ENCODE data around the gene AS3MT.

DNA sequence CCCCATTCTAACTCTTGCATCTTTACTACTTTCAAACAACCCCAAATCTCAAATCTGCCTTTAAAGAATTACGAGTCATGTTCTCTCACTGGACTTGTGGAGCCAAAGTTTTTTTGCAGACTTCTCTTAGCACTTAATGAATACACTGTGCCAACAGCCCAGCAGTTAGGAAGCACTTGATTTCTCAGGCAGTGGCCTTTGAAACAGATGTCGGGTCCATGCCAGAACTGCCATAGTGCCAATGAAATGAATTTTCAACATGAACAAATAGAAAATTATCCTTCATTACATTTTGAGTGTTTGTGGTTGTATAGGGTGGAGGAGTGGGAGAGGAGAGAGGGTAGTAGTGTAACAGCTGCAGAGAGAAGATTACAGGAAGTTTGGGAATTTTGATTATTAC lies 9.4 kb upstream of the AS3MT start:
- TF ChIP-seq, protein P1, sequence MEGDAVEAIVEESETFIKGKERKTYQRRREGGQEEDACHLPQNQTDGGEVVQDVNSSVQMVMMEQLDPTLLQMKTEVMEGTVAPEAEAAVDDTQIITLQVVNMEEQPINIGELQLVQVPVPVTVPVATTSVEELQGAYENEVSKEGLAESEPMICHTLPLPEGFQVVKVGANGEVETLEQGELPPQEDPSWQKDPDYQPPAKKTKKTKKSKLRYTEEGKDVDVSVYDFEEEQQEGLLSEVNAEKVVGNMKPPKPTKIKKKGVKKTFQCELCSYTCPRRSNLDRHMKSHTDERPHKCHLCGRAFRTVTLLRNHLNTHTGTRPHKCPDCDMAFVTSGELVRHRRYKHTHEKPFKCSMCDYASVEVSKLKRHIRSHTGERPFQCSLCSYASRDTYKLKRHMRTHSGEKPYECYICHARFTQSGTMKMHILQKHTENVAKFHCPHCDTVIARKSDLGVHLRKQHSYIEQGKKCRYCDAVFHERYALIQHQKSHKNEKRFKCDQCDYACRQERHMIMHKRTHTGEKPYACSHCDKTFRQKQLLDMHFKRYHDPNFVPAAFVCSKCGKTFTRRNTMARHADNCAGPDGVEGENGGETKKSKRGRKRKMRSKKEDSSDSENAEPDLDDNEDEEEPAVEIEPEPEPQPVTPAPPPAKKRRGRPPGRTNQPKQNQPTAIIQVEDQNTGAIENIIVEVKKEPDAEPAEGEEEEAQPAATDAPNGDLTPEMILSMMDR (IDR thresholded peaks at IDR 0.05): no peak
- no peak for TF ChIP-seq POLR2A (IDR thresholded peaks at IDR 0.05)
